Parathyroid adenoma (tissue), 2 donors: Measurements from ENCODE around the gene AHDC1.

Experiments used
- H2AFZ ChIP-seq: fragments of 300-600 bp; sonication (generic); one replicate; pipeline ENCODE4 v1.7.0; 2017; ENCODE audit warnings: antibody characterized with exemption, mild to moderate bottlenecking
- H3K27ac ChIP-seq: fragments of 300-600 bp; sonication (generic); one replicate; pipeline ENCODE4 v1.7.0; 2017
- H3K27me3 ChIP-seq: fragments of 300-600 bp; sonication (generic); one replicate; pipeline ENCODE4 v1.7.0; 2017; ENCODE audit warnings: low read length; ENCODE audit not compliant: control insufficient read depth, insufficient read depth
- H3K36me3 ChIP-seq: fragments of 300-600 bp; sonication (generic); one replicate; pipeline ENCODE4 v1.7.0; 2017; ENCODE audit warnings: low read length; ENCODE audit not compliant: control insufficient read depth, insufficient read depth
- H3K4me1 ChIP-seq: fragments of 300-600 bp; sonication (generic); one replicate; pipeline ENCODE4 v1.7.0; 2017; ENCODE audit warnings: control low read depth
- H3K4me2 ChIP-seq: fragments of 300-600 bp; sonication (generic); one replicate; pipeline ENCODE4 v1.7.0; 2017; ENCODE audit warnings: low read length
- H3K4me3 ChIP-seq: fragments of 300-600 bp; sonication (generic); one replicate; pipeline ENCODE4 v1.7.0; 2017; ENCODE audit warnings: low read depth, low read length
- H3K79me2 ChIP-seq: fragments of 300-600 bp; sonication (generic); one replicate; pipeline ENCODE4 v1.7.0; 2017; ENCODE audit warnings: control low read depth
- H3K9ac ChIP-seq: fragments of 300-600 bp; sonication (generic); one replicate; pipeline ENCODE4 v1.7.0; 2017; ENCODE audit warnings: mild to moderate bottlenecking
- H3K9me3 ChIP-seq: fragments of 300-600 bp; sonication (generic); one replicate; pipeline ENCODE4 v1.7.0; 2017; ENCODE audit warnings: low read length; ENCODE audit not compliant: control insufficient read depth
- CTCF ChIP-seq: fragments of 300-600 bp; sonication (generic); IDR thresholded peaks from one replicate; pipeline ENCODE4 v1.7.0; 2017; ENCODE audit warnings: antibody characterized with exemption, mild to moderate bottlenecking
- donor health status: primary hyperparathyroidism.

The AHDC1 gene

GRCh38 chr1:27627061-27627460 is 23.1 kb upstream of the AHDC1 start:
- no peak for TF ChIP-seq CTCF
- no peak overlapping the region for H2AFZ ChIP-seq
- H3K4me3 ChIP-seq, result no peak overlapping the region
- H3K9ac ChIP-seq, result no peak overlapping the region
- H3K4me1 ChIP-seq, result peaks cover 3% of the 10 kb centered on the region
- no peak overlapping the region for H3K27ac ChIP-seq
- no peaks in the 10 kb centered on the region for H3K79me2 ChIP-seq
- no peak overlapping the region for H3K4me2 ChIP-seq
- no peaks in the 10 kb centered on the region for H3K27me3 ChIP-seq
- H3K36me3 ChIP-seq, result no peaks in the 10 kb centered on the region
- no peaks in the 10 kb centered on the region for H3K9me3 ChIP-seq

GRCh38 chr1:27626031-27626935 is 22.3 kb upstream of the AHDC1 start:
- Histone ChIP-seq H2AFZ (no peak overlapping the region), H3K27me3 (no peaks in the 10 kb centered on the region), H3K4me1 (peaks cover 3% of the 10 kb centered on the region), H3K9ac (no peak overlapping the region), H3K4me3 (no peak overlapping the region), H3K36me3 (no peaks in the 10 kb centered on the region), H3K27ac (no peak overlapping the region), H3K4me2 (no peak overlapping the region), H3K79me2 (no peaks in the 10 kb centered on the region), H3K9me3 (no peaks in the 10 kb centered on the region)
- TF ChIP-seq CTCF, result no peak

DNA sequence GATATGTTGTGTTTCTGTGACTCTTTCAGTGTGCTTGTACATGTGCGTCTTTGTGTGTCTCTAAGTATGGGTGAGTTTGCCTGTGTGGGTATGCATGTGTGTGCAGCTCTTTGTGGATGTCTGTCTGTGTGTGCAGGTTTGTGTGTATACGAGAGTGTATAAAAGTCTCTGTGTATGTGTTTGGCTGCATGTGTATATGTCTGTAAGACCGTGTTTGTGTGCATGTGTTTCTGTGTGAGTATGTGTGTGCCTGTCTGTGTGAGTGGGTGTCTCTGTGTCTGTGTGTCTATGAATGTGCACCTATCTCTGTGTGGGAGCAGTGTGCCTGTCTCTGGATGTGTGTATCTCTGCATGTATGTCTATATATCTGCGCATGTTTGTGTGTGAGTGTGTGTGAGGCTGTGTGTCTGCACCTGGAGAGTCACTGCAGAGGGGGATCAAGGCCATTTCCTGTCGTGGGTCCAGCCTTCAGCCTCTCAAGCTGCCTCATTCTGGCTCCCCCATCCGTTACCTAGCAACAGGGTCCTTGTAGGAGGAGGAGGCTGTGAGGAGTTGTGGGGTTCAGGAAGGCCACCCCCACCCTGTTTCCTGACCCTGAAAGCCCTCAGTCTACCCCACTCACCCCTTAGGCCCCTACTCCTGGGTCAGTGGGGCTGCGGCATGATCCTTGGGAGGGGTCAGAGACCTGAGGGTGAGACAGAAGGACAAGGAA is 20.7 kb upstream of the AHDC1 start:
- no peaks in the 10 kb centered on the region for H3K9me3 ChIP-seq
- H3K36me3 ChIP-seq, result no peaks in the 10 kb centered on the region
- no peaks in the 10 kb centered on the region for H3K79me2 ChIP-seq
- H3K4me2 ChIP-seq, result no peak overlapping the region
- no peak overlapping the region for H3K4me3 ChIP-seq
- TF ChIP-seq CTCF, result no peak
- no peak overlapping the region for H3K9ac ChIP-seq
- H3K27me3 ChIP-seq, result no peaks in the 10 kb centered on the region
- H3K27ac ChIP-seq, result no peak overlapping the region
- peaks cover 3% of the 10 kb centered on the region for H3K4me1 ChIP-seq
- no peak overlapping the region for H2AFZ ChIP-seq

DNA sequence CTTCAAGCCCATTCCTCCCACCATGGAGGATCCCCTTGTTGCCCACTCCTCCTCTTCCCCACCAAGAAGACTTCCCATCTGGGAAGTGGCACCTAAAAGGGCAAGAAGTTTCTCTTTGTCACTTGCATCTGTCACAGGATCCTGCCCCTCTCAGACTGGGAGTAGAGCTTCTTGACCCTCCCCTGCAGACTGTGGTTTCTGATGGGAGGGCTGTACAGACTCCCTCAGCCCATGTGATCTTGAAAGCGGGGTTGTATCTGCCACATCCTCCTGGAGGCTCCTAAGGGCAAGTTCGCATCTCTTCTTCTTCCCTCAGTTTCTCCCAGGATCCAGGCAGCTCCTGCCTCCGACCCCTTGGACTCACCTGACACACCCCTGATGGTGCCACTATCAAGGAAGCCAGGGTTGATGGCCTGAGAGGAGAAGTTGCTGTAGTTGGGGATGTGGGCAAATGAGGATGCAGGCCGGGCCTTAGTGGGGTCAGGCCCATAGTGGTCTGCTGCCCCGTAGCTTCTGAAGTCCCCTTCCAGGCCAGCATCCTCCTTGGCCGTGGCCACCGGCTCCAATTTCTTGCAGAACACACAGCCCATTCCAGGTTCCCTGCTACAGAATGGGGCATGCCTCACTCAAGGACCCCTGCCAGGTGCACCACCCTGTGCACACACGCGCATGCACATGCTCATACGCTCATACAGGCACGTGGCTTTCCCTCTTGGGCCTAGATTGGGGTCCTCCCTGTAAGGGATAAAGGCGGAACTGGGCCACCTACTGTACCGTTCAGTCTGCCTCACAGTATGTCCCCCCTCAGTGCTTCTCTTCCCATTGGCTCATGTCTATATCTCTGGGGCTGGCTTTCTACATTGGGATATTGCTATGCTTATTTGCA is 19.6 kb upstream of the AHDC1 start:
- Histone ChIP-seq H3K4me1 (peaks cover under 1% of the 10 kb centered on the region), H3K27ac (no peak overlapping the region), H3K4me2 (no peak overlapping the region), H3K9me3 (no peaks in the 10 kb centered on the region), H3K79me2 (no peaks in the 10 kb centered on the region), H3K36me3 (no peaks in the 10 kb centered on the region), H3K4me3 (no peak overlapping the region), H2AFZ (no peak overlapping the region), H3K9ac (no peak overlapping the region), H3K27me3 (no peaks in the 10 kb centered on the region)
- TF ChIP-seq CTCF, result no peak
